Measurements from ENCODE around the gene NMNAT2.

- no peak for TF ChIP-seq CTCF (IDR thresholded peaks at IDR 0.05)
- TF ChIP-seq POLR2A (IDR thresholded peaks at IDR 0.05) = no peak
Observed at GRCh38 chr1:183328371-183328770, 89.8 kb downstream of the NMNAT2 start.

Measured in body of pancreas (tissue), 4 donors.